CD4-positive, alpha-beta T cell treated with Interleukin-17A for 4 hours (primary cell): ENCODE data around the gene DCC.

Experiments used
- DNase-seq: peaks from one replicate; pipeline ENCODE4 v3.0.0-alpha.2; 2020; ENCODE audit warnings: mixed read lengths

The DCC gene

GRCh38 chr18:53541924-53542323 lies 1201.9 kb downstream of the DCC start:
- DNase-seq = no peak

- DNase-seq = no peak
Observed at GRCh38 chr18:53543711-53544110, 1203.7 kb downstream of the DCC start.

- DNase-seq = no peak
Observed at GRCh38 chr18:53544917-53545316, 1204.9 kb downstream of the DCC start.

GRCh38 chr18:53551868-53552426 lies 1212.0 kb downstream of the DCC start:
- no peak for DNase-seq

- DNase-seq = no peak
Observed at GRCh38 chr18:53553030-53553429, 1213.0 kb downstream of the DCC start.

GRCh38 chr18:53556450-53556849 lies 1216.5 kb downstream of the DCC start:
- DNase-seq = no peak

GRCh38 chr18:53560546-53560945 lies 1220.5 kb downstream of the DCC start:
- DNase-seq = no peak

GRCh38 chr18:53566626-53567025 lies 1226.6 kb downstream of the DCC start:
- DNase-seq = no peak

- no peak for DNase-seq
Observed at GRCh38 chr18:53567929-53568574, 1228.1 kb downstream of the DCC start.
